ENCODE results near the gene SLC35F5.

Gene SLC35F5

GRCh38 chr2:113769555-113769954 is 13.1 kb upstream of the SLC35F5 start:
- no peaks in the 10 kb centered on the region for H3K36me3 ChIP-seq (replicated peaks)
- no peaks in the 10 kb centered on the region for H3K27me3 ChIP-seq (ENCODE audit: low read depth)
- no peaks in the 10 kb centered on the region for H3K4me1 ChIP-seq
- peaks cover 10% of the 10 kb centered on the region; the same call in 1 of the 2 replicates for H3K9me3 ChIP-seq
- in situ Hi-C loops (cut with MboI; ENCODE audit: low sequenced_read_pairs) = no loop called here
- no peak overlapping the region for H3K4me3 ChIP-seq
- no peak for DNase-seq (ENCODE audit: low spot score in 2 of 2)

GRCh38 chr2:113768770-113769169 is 12.3 kb upstream of the SLC35F5 start:
- no peak for DNase-seq (ENCODE audit: low spot score in 2 of 2)
- H3K27me3 ChIP-seq (ENCODE audit: low read depth) = no peaks in the 10 kb centered on the region
- peaks cover 14% of the 10 kb centered on the region; the same call in 1 of the 2 replicates for H3K9me3 ChIP-seq
- H3K4me3 ChIP-seq = no peak overlapping the region
- in situ Hi-C loops (cut with MboI; ENCODE audit: low sequenced_read_pairs) = no loop called here
- H3K36me3 ChIP-seq (replicated peaks) = no peaks in the 10 kb centered on the region
- H3K4me1 ChIP-seq = no peaks in the 10 kb centered on the region

DNA sequence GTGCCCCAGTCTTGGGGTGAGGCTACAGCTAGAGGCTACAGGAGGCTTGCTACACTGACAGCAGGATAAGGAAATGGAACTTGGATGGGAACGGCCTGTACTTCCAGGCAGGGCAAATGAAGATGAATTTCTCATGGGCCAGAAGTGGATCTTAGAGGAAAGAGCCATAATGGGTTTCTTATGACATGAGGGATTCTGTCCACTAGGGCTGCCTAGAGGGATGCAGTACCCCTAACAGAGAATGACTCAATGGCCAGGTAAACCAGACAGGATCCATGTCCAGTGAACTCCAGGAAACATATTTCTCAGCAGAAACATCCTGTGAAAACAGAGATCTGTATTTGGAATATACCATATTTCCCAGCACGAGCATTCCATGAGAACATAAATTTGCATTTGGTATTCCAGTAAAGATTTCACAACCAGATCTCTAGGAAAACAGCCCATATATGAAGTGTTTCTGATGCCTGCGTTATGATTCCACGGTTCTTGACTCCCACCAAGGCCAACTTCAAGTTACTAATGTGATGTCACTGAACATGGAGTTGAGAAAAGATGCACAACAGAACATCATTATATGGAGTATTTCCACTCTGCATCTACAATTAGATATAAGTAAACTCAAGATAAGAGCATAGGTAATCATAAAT is 11.5 kb upstream of the SLC35F5 start:
- in situ Hi-C loops (cut with MboI; ENCODE audit: low sequenced_read_pairs) = no loop called here
- no peak for DNase-seq (ENCODE audit: low spot score in 2 of 2)
- no peaks in the 10 kb centered on the region for H3K4me1 ChIP-seq
- no peaks in the 10 kb centered on the region for H3K36me3 ChIP-seq (replicated peaks)
- no peak overlapping the region for H3K4me3 ChIP-seq
- no peaks in the 10 kb centered on the region for H3K27me3 ChIP-seq (ENCODE audit: low read depth)
- H3K9me3 ChIP-seq = peaks cover 14% of the 10 kb centered on the region; the same call in 1 of the 2 replicates

DNA sequence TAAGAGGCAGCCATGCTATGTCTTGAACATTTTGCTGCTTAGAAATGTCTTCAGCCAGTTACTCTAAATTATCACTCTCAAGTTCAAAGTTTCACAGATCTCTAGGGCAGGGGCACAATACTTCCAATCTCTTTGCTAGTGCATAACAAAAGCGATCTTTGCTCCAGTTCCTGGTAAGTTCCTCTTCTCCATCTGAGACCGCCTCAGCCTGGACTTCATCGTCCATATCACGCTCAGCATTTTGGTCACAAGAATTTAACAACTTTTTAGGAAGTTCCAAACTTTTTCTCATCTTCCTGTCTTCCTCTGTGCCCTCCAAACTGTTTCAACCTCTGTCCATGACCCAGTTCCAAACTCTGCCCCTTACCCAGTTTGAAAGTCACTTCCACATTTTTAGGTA is 8.8 kb upstream of the SLC35F5 start:
- Histone ChIP-seq H3K9me3 (peaks cover 14% of the 10 kb centered on the region; the same call in 1 of the 2 replicates), H3K4me3 (no peak overlapping the region), H3K4me1 (peaks cover 10% of the 10 kb centered on the region), H3K36me3 (replicated peaks) (no peaks in the 10 kb centered on the region), H3K27me3 (ENCODE audit: low read depth) (no peaks in the 10 kb centered on the region)
- DNase-seq (ENCODE audit: low spot score in 2 of 2) = no peak
- in situ Hi-C loops (cut with MboI; ENCODE audit: low sequenced_read_pairs) = no loop called here

DNA sequence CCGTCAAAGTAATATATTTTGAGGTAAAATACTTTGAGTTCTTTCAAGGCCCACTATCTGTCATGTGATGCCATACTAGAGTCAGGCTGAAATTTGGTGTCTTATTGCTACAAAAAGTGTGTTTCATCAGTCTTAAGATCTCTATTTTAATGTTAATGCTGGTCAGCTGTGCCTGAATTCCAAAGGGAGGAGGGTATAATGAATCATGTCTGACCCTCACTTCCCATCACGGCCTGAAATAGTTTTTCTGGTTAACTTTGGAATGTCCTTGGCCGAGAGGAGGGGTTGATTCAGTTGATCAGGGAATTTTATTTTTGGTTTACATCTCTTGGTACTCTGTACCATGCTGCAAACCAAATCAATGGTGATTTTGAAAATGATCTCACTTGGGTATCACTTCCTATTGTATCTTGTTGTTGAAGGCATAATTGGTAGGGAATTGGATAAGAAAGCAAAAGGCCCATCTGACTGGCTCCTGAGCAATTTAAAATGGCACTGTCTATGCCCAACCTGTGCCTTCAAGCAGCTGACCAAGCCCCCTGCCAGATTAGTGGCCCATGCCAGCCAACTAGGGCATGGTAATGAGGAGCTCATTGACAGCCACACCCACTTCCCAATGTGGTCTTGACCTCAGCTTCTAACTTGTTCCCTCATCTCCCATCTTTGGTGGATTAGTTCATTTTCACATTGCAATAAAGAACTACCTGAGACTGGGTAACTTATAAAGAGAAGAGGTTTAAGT is 6.1 kb upstream of the SLC35F5 start:
- Histone ChIP-seq H3K36me3 (replicated peaks) (no peaks in the 10 kb centered on the region), H3K4me3 (no peak overlapping the region), H3K27me3 (ENCODE audit: low read depth) (no peaks in the 10 kb centered on the region), H3K4me1 (peaks cover 10% of the 10 kb centered on the region), H3K9me3 (peaks cover 14% of the 10 kb centered on the region; the same call in 1 of the 2 replicates)
- peak; percentile 19 to 65 for DNase-seq (ENCODE audit: low spot score in 2 of 2)
- in situ Hi-C loops (cut with MboI; ENCODE audit: low sequenced_read_pairs) = no loop called here

- DNase-seq (ENCODE audit: low spot score in 2 of 2) = no peak
- Histone ChIP-seq H3K4me3 (no peak overlapping the region), H3K4me1 (peaks cover 10% of the 10 kb centered on the region), H3K9me3 (peaks cover 12% of the 10 kb centered on the region; the same call in 1 of the 2 replicates), H3K36me3 (replicated peaks) (no peaks in the 10 kb centered on the region), H3K27me3 (ENCODE audit: low read depth) (no peaks in the 10 kb centered on the region)
- in situ Hi-C loops (cut with MboI; ENCODE audit: low sequenced_read_pairs) = no loop called here
Observed at GRCh38 chr2:113760400-113760799, 4.0 kb upstream of the SLC35F5 start.

- Histone ChIP-seq H3K9me3 (no peaks in the 10 kb centered on the region), H3K4me1 (peaks cover 7% of the 10 kb centered on the region), H3K36me3 (replicated peaks) (peaks cover 7% of the 10 kb centered on the region), H3K27me3 (ENCODE audit: low read depth) (no peaks in the 10 kb centered on the region), H3K4me3 (peak overlapping the region; percentile 85)
- in situ Hi-C loops (cut with MboI; ENCODE audit: low sequenced_read_pairs) = loop anchor here (10.0 kb wide), 1 partner anchor 138 kb away; the partner anchor contains the start of gene ACTR3
- peak; percentile 15 to 18 for DNase-seq (ENCODE audit: low spot score in 2 of 2)
Observed at GRCh38 chr2:113757138-113757657, 756 bp upstream of the SLC35F5 start.

- Histone ChIP-seq H3K36me3 (replicated peaks) (peaks cover 11% of the 10 kb centered on the region), H3K27me3 (ENCODE audit: low read depth) (no peaks in the 10 kb centered on the region), H3K9me3 (no peaks in the 10 kb centered on the region), H3K4me3 (peak overlapping the region; percentile 85), H3K4me1 (peaks cover 4% of the 10 kb centered on the region; the same call in 1 of the 2 replicates)
- peak; percentile 37 to 62 for DNase-seq (ENCODE audit: low spot score in 2 of 2)
- in situ Hi-C loops (cut with MboI; ENCODE audit: low sequenced_read_pairs) = loop anchor here (10.0 kb wide), 1 partner anchor 139 kb away; the partner anchor contains the start of gene ACTR3
Observed at GRCh38 chr2:113755835-113756354, 547 bp downstream of the SLC35F5 start.

DNA sequence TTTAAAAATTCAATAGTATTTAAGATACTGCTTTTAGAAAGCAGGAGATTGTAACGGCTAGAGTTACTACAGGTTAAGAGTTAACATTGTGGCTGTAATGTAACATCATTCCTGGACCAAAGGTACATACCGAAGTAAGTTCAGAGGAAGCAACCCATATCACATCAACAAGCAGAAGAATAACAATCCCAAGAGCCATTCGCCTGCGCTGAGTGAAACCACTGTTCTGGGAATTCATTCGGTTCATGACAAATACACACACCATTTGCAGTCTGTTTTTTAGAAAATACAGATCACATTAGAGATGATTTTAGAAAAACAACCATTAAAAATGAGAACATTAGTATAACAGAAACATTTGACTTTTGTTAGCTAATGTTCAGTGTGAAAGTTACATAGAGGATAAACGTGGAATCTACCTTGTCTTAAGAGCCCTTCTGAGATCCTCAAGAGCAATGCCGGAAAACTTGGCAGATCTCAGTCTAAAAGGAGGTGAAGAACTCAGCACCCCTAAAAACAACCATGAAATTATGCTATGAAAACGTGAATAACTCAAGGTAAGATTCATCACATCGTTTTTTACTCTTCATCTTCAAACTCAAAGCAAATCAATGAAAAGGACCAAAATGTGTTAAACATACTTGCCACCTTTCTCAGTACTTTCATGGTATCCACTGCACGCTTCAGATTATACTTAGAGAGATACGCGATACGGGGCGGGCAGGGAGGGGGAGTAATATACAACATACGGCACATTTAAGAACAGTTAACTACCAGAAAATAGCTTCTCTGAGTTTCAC is 1.2 kb downstream of the SLC35F5 start:
- in situ Hi-C loops (cut with MboI; ENCODE audit: low sequenced_read_pairs) = loop anchor here (10.0 kb wide), 1 partner anchor 140 kb away; the partner anchor contains the start of gene ACTR3
- H3K9me3 ChIP-seq = no peaks in the 10 kb centered on the region
- peak overlapping the region; percentile 85 for H3K4me3 ChIP-seq
- no peaks in the 10 kb centered on the region for H3K27me3 ChIP-seq (ENCODE audit: low read depth)
- DNase-seq (ENCODE audit: low spot score in 2 of 2) = peak; percentile 7 to 11
- peaks cover 17% of the 10 kb centered on the region for H3K36me3 ChIP-seq (replicated peaks)
- H3K4me1 ChIP-seq = peaks cover 4% of the 10 kb centered on the region; the same call in 1 of the 2 replicates

GRCh38 chr2:113754160-113754559 is 2.3 kb downstream of the SLC35F5 start:
- H3K9me3 ChIP-seq = no peaks in the 10 kb centered on the region
- peaks cover 4% of the 10 kb centered on the region; the same call in 1 of the 2 replicates for H3K4me1 ChIP-seq
- H3K4me3 ChIP-seq = no peak overlapping the region
- no peaks in the 10 kb centered on the region for H3K27me3 ChIP-seq (ENCODE audit: low read depth)
- H3K36me3 ChIP-seq (replicated peaks) = peaks cover 21% of the 10 kb centered on the region
- in situ Hi-C loops (cut with MboI; ENCODE audit: low sequenced_read_pairs) = loop anchor here (10.0 kb wide), 1 partner anchor 141 kb away; the partner anchor contains the start of gene ACTR3
- no peak for DNase-seq (ENCODE audit: low spot score in 2 of 2)

DNA sequence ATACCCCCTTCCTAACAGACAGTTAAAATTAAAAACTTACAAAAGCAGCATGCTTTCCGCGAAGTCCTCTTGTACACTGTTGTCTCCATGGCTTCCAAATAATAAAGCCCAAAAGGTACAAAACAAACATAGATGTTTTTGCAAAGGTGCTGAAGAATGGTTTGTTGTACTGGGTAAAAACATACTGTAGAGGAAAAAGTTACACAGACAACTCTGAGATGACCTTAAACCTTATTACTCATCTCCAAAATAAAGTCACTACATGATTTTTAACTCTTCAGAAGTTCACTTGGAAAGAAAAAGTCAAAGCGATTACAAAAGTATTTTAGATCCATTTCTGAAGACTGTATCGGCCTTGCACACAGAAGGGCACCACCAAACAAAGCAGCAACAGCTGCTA is 6.1 kb downstream of the SLC35F5 start:
- Histone ChIP-seq H3K9me3 (no peaks in the 10 kb centered on the region), H3K4me1 (peaks cover 4% of the 10 kb centered on the region; the same call in 1 of the 2 replicates), H3K36me3 (replicated peaks) (peaks cover 48% of the 10 kb centered on the region), H3K4me3 (no peak overlapping the region), H3K27me3 (ENCODE audit: low read depth) (no peaks in the 10 kb centered on the region)
- DNase-seq (ENCODE audit: low spot score in 2 of 2) = no peak
- in situ Hi-C loops (cut with MboI; ENCODE audit: low sequenced_read_pairs) = loop anchor here (10.0 kb wide), 1 partner anchor 144 kb away; the partner anchor contains the start of gene ACTR3

DNA sequence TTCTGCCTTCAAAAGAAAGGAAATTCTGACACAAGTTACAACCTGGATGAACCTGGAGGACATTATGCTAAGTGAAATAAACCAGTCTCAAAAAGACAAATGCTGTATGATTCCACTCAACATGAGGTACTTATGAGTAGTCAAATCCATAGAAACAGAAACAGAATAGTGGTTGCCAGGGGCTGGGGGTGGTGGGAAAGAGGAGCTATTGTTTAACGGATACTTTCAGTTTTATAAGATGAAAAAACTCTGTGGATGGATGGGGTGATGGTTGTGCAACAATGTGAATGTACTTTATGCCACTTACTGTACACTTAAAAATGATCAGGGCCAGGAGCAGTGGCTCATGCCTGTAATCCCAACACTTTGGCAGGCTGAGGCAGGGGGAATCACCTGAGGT is 15.4 kb downstream of the SLC35F5 start:
- Histone ChIP-seq H3K27me3 (ENCODE audit: low read depth) (no peaks in the 10 kb centered on the region), H3K4me1 (no peaks in the 10 kb centered on the region), H3K36me3 (replicated peaks) (peaks cover 53% of the 10 kb centered on the region), H3K4me3 (no peak overlapping the region), H3K9me3 (no peaks in the 10 kb centered on the region)
- in situ Hi-C loops (cut with MboI; ENCODE audit: low sequenced_read_pairs) = no loop called here
- DNase-seq (ENCODE audit: low spot score in 2 of 2) = no peak

GRCh38 chr2:113739849-113740248 is 16.6 kb downstream of the SLC35F5 start:
- in situ Hi-C loops (cut with MboI; ENCODE audit: low sequenced_read_pairs) = no loop called here
- Histone ChIP-seq H3K4me1 (no peaks in the 10 kb centered on the region), H3K4me3 (no peak overlapping the region), H3K36me3 (replicated peaks) (peaks cover 41% of the 10 kb centered on the region), H3K9me3 (no peaks in the 10 kb centered on the region), H3K27me3 (ENCODE audit: low read depth) (no peaks in the 10 kb centered on the region)
- no peak for DNase-seq (ENCODE audit: low spot score in 2 of 2)
